Vein endothelial cell (primary cell): ENCODE results near the gene RCOR2. TPM values are rescaled to one million over a fixed set of nuclear protein-coding genes. Genes with fewer than 3 reads are reported as not detected.

Experiments
- small RNA-seq: library from RNA; depleted of rRNA; stranded (forward); fragments of <200 nt; gene quantifications from one replicate; pipeline ENCODE3, GENCODE V24; 2012
- total RNA-seq: library from RNA; depleted of rRNA; stranded (reverse); fragments of >200 nt; gene quantifications from 2 replicates; pipeline ENCODE4 v1.2.3, GENCODE V29; 2012

RCOR2 gene
- total RNA-seq = 0.29 and 0.98 TPM in 2 replicates

GRCh38 chr11:63916837-63917691, at the start of gene RCOR2:
RCOR2 (minus strand) TSS chr11:63917164; CDS start chr11:63916456, 708 bp downstream.

GRCh38 chr11:63938479-63939396, 21.8 kb upstream of the RCOR2 start, which contains the start of gene NAA40:
NAA40 (plus strand) TSS chr11:63939002; CDS start chr11:63939097, 95 bp downstream.

Small RNAs within 50 kb of the gene (small RNA-seq; reads per million reads assigned to genes)
- gene RNU6-1306P = not detected

Other genes with a start within 250 kb of the RCOR2 start
- gene ATL3, start 245.8 kb downstream of the RCOR2 start, total RNA-seq = 143 and 174 TPM in 2 replicates
- 87.1 and 102 TPM in 2 replicates for gene RTN3, start 235.7 kb downstream of the RCOR2 start, total RNA-seq
- 24.7 and 25.2 TPM in 2 replicates for gene ZFTA, start 148.4 kb downstream of the RCOR2 start, total RNA-seq
- 27.4 and 28.8 TPM in 2 replicates for gene SPINDOC, start 103.7 kb downstream of the RCOR2 start, total RNA-seq
- 23.2 and 25.9 TPM in 2 replicates for gene MARK2, start 78.1 kb downstream of the RCOR2 start, total RNA-seq
- gene NAA40, start 21.8 kb upstream of the RCOR2 start, total RNA-seq = 22.9 and 26.5 TPM in 2 replicates
- gene COX8A, start 57.5 kb upstream of the RCOR2 start, total RNA-seq = 226 and 245 TPM in 2 replicates
- gene OTUB1, start 69.3 kb upstream of the RCOR2 start, total RNA-seq = 54.1 and 64.0 TPM in 2 replicates
- not detected in 2 replicates for gene FLRT1, start 118.8 kb upstream of the RCOR2 start, total RNA-seq
- 17.0 and 37.6 TPM in 2 replicates for gene MACROD1, start 248.9 kb upstream of the RCOR2 start, total RNA-seq